Pancreas (tissue), 10 donors: ENCODE results near the gene ZNF511. TPM values are rescaled to one million over a fixed set of nuclear protein-coding genes. Genes with fewer than 3 reads are reported as not detected.
A peak's percentile ranks its signal among the peaks of the same experiment; 100 is the strongest.

Source experiments
- ATAC-seq, 4 donors: fragments of 200-7000 bp; cut with Tn5 transposase; one replicate each; pipeline versions ENCODE4 v1.8.0 to v1.9.1; 2020; ENCODE audit warnings: mild to moderate bottlenecking in 4 of 4, moderate library complexity in 4 of 4
- DNase-seq, 6 donors: peaks; one replicate each; pipeline ENCODE4 v3.0.0-alpha.2; 2020
- FAIRE-seq: peaks from 2 replicates; lab custom pipeline; 2012; peaks lifted over from hg19 to GRCh38; lab: Jason Lieb, UNC
- H3K27ac ChIP-seq, 4 donors: fragments of 200-600 bp; sonication (generic); 1 replicate in 3 of 4; 2 replicates in 1 of 4; pipeline versions ENCODE4 v1.5.0 to v1.8.0; 2020
- H3K27me3 ChIP-seq, 4 donors: fragments of 200-600 bp; one replicate each; pipeline ENCODE4 v1.8.0; 2021
- H3K36me3 ChIP-seq, 3 donors: fragments of 200-600 bp; sonication (generic) in 1 of 3; one replicate each; pipeline versions ENCODE4 v1.5.0 to v1.8.0; 2020 to 2021
- H3K4me1 ChIP-seq, 3 donors: fragments of 200-600 bp; one replicate each; pipeline ENCODE4 v1.8.0; 2021
- H3K4me3 ChIP-seq, 4 donors: fragments of 200-600 bp; sonication (generic) in 2 of 4; one replicate each; pipeline versions ENCODE4 v1.5.0 to v1.8.0; 2020 to 2021
- H3K9me3 ChIP-seq, 4 donors: fragments of 200-600 bp; one replicate each; pipeline ENCODE4 v1.8.0; 2021
- WGBS, 2 donors: extraction: QIAGEN DNeasy Blood & Tissue Kit; methylation state at CpG; one replicate each; pipeline ENCODE4 v1.1.7; 2013; 5-methylcytosine and 5-hydroxymethylcytosine counted together
- intact Hi-C, 3 donors: fragments of 100-400 bp; cut with DNase I; formaldehyde crosslinking; loops; one replicate each; pipeline versions ENCODE4 v1.11.1 to v1.14.2; 2022
- polyA plus RNA-seq, 2 donors: library from polyadenylated mRNA; stranded (reverse); fragments of 200-250 nt; gene quantifications; one replicate each; pipeline ENCODE4 v1.2.3, GENCODE V29; 2013
- total RNA-seq, 6 donors: library from RNA; stranded (reverse); fragmentation: NEBNext Ultra II Directional in 4 of 6; extraction: Animal tissue kit (Norgen Biotek cat#: 25700) in 4 of 6; gene quantifications; one replicate each; pipeline versions ENCODE4 v1.2.1 to v1.2.4, GENCODE V29; 2021 to 2023
- TF ChIP-seq, protein P1 (sequence below), 4 donors: fragments of 200-600 bp; sonication (generic) in 3 of 4; IDR thresholded peaks; one replicate each; pipeline versions ENCODE4 v1.5.0 to v1.8.0; 2021; ENCODE audit warnings: antibody characterized with exemption in 4 of 4
- donor health status: healthy with polysubstance abuse.
- donor health status: DM: no; HTN: no; CAD: no; lungs with moderate emphysema.
- donor health status: DM: no; HTN: no; CAD: no.
- donor health status: control.
- donor health status: control.
- donor health status: Bipolar disorder and iron deficiency.
- donor health status: DM: yes; HTN: yes; CAD: no.
- donor health status: DM: no; HTN: no; CAD: no.
- donor health status: DM: no; HTN: no; CAD: no.
- donor health status: DM: yes; HTN: yes; CAD: no.

Gene ZNF511
- total and polyA plus RNA-seq, 8 donors, result 13.3 to 40.3 (median 17.3) TPM

- 71 to 73% methylated on average over 12 of the region's 12 CpGs for WGBS, 2 donors
- ATAC-seq, result peak in 1 of 4 donors; percentile 8
- TF ChIP-seq, protein P1, sequence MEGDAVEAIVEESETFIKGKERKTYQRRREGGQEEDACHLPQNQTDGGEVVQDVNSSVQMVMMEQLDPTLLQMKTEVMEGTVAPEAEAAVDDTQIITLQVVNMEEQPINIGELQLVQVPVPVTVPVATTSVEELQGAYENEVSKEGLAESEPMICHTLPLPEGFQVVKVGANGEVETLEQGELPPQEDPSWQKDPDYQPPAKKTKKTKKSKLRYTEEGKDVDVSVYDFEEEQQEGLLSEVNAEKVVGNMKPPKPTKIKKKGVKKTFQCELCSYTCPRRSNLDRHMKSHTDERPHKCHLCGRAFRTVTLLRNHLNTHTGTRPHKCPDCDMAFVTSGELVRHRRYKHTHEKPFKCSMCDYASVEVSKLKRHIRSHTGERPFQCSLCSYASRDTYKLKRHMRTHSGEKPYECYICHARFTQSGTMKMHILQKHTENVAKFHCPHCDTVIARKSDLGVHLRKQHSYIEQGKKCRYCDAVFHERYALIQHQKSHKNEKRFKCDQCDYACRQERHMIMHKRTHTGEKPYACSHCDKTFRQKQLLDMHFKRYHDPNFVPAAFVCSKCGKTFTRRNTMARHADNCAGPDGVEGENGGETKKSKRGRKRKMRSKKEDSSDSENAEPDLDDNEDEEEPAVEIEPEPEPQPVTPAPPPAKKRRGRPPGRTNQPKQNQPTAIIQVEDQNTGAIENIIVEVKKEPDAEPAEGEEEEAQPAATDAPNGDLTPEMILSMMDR (IDR thresholded peaks at IDR 0.05), result no peak
- no peak overlapping the region for H3K27ac ChIP-seq
- H3K4me1 ChIP-seq, result no peaks in the 10 kb centered on the region
- FAIRE-seq, result no peak
- no peaks in the 10 kb centered on the region for H3K27me3 ChIP-seq
- H3K4me3 ChIP-seq, result no peak overlapping the region
- intact Hi-C loops, result no loop called here
- no peak for DNase-seq
- H3K36me3 ChIP-seq, result no peaks in the 10 kb centered on the region
- H3K9me3 ChIP-seq, result no peaks in the 10 kb centered on the region
Observed at GRCh38 chr10:133350283-133350949, 41.7 kb downstream of the ZNF511 start.

DNA sequence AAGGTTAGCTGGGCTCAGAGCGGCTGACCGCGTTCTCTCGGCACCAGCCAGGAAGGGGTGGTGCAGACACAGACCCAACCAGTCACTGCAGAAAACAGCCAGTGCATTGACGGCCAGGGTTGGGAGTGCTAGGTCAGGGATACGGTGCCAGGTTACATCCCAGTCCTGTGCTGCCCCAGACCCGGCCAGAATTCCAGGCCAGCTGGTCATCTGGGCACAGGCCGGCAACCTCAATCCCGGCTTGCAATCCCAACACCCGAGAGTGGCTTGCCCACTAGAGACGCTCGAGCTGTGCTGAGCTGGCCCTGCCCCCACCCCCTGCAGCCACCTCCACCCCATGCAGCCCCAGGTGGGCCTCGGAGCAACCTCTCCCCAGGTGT, 42.2 kb downstream of the ZNF511 start:
- no peak overlapping the region for H3K4me3 ChIP-seq
- no peaks in the 10 kb centered on the region for H3K36me3 ChIP-seq
- FAIRE-seq (no peak), ATAC-seq (no peak), DNase-seq (no peak)
- intact Hi-C loops, result no loop called here
- TF ChIP-seq, protein P1 (IDR thresholded peaks at IDR 0.05), result no peak
- H3K27ac ChIP-seq, result no peak overlapping the region
- no peaks in the 10 kb centered on the region for H3K9me3 ChIP-seq
- no peaks in the 10 kb centered on the region for H3K27me3 ChIP-seq
- 67 to 69% methylated on average over 12 to 13 of the region's 13 CpGs for WGBS, 2 donors
- no peaks in the 10 kb centered on the region for H3K4me1 ChIP-seq

DNA sequence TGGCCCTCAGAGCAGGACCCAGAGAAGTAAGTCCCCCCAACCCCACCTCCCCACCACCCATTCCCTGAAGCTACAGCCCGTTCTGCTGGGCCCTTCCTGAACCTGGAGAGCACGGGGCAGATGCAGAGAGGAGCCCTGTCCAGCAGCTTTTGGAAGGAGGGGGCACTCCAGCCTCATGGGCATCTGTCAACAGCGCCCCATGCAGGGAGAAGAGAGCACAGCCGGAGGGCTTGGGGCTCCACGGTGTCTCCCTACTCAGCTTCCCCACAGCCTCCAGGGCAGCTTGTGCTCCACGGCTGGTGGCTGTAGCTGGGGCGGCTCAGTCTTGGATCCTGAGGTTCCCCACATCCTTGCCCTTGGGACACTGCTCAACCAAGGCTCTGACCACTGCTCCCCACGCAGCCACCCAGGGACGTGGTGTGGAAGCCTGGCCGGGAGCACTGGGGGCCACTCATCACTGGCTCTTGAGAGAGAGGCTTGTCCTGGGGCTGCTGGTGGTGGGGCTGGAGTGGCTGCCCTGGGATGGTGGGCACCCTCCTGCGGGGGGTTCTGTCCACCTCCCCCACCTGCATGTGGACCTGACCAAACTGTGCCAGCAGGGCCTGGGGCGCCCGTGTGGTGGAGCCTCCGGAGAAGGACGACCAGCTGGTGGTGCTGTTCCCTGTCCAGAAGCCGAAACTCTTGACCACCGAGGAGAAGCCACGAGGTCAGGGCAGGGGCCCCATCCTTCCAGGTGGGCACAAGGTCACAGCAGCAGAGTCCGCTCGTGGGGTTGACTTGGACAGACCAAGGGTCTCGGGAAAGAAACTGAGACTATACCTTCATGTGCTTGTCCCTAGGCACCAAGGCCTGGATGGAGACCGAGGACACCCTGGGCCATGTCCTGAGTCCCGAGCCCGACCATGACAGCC, 42.9 kb downstream of the ZNF511 start:
- H3K36me3 ChIP-seq, result no peaks in the 10 kb centered on the region
- no peak for ATAC-seq
- no peak for FAIRE-seq
- no peaks in the 10 kb centered on the region for H3K4me1 ChIP-seq
- H3K27me3 ChIP-seq, result no peaks in the 10 kb centered on the region
- H3K27ac ChIP-seq, result no peak overlapping the region
- intact Hi-C loops, result no loop called here
- 63 to 68% methylated on average over 24 of the region's 24 CpGs for WGBS, 2 donors
- no peaks in the 10 kb centered on the region for H3K9me3 ChIP-seq
- DNase-seq, result no peak
- H3K4me3 ChIP-seq, result no peak overlapping the region
- TF ChIP-seq, protein P1 (IDR thresholded peaks at IDR 0.05), result no peak

DNA sequence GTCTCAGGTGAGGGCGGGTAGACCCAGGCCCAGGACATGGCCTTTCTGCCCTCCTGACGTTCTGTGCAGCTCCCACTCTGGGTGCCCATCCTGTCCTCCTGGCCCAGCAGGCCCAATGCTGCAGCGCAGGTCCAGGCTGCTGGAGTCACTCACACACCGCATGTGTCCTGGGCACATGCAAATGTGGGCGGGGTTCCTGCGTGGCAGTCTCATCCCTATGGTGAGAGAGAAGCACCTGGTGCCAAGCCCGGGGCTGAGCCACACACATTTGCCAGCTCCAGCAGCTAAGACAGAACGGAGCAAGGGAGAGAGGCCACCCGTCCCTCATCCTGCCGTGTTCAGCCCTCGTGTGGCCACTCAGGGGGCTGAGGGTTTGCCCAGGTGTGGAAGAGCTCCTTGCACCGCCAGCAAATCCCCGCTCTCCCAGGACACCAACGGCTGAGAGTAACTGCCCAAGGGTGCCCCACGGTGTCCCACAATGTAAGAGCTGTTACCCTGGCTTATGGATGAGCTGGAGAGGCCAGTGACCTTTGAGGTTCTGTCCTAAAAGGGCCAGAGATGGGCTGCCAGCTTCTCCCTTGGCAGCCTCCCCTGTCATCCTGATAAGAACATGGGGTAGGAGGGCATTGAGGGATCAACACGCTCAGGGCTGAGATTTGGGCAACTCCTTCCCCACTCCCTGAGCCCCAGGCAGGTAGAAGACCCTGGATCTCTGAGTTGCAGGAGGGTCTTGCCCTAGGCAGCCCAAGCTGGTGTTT, 44.7 kb downstream of the ZNF511 start:
- peak in 1 of 6 donors; percentile 59 for DNase-seq
- intact Hi-C loops, result no loop called here
- FAIRE-seq, result no peak
- Histone ChIP-seq H3K36me3 (no peaks in the 10 kb centered on the region), H3K27me3 (no peaks in the 10 kb centered on the region), H3K9me3 (no peaks in the 10 kb centered on the region), H3K4me3 (no peak overlapping the region), H3K4me1 (peaks cover 0 to 2% (median 0%) of the 10 kb centered on the region in 3 donors), H3K27ac (no peak overlapping the region)
- peak in 1 of 4 donors; percentile 2 for ATAC-seq
- TF ChIP-seq, protein P1 (IDR thresholded peaks at IDR 0.05), result no peak
- 61 to 62% methylated on average over 16 of the region's 16 CpGs for WGBS, 2 donors
